HepG2 (cell line): ENCODE results near the gene EML2. TPM values are rescaled to one million over a fixed set of nuclear protein-coding genes. Genes with fewer than 3 reads are reported as not detected.

Experiments used
- EEA1 ChIP-seq: sonication (generic); formaldehyde crosslinking; IDR thresholded peaks from 2 replicates; pipeline ENCODE4 v1.5.1; 2020; ENCODE audit warnings: mild to moderate bottlenecking, missing genetic modification reagents, borderline replicate concordance
- NCOA2 ChIP-seq: sonication (generic); formaldehyde crosslinking; IDR thresholded peaks from 2 replicates; pipeline ENCODE4 v1.8.0; 2022; ENCODE audit warnings: inconsistent platforms
- NFE2L1 ChIP-seq: sonication (generic); formaldehyde crosslinking; IDR thresholded peaks from 2 replicates; pipeline ENCODE4 v1.4.0; 2020; ENCODE audit warnings: missing genetic modification reagents, mild to moderate bottlenecking, borderline replicate concordance
- NR1H2 ChIP-seq: sonication (generic); formaldehyde crosslinking; IDR thresholded peaks from 2 replicates; pipeline ENCODE4 v1.8.1; 2022; ENCODE audit warnings: low read depth, missing genetic modification reagents, borderline replicate concordance
- PCBP2 ChIP-seq: fragments of 200-400 bp; formaldehyde crosslinking; optimal IDR thresholded peaks from 2 replicates; pipeline ENCODE3; 2018; ENCODE audit warnings: low read length, low read depth; ENCODE audit not compliant: poor library complexity, severe bottlenecking
- RNF2 ChIP-seq: fragments of 450-650 bp; conservative IDR thresholded peaks from 2 replicates; pipeline ENCODE4 v1.6.1; 2016; ENCODE audit warnings: low read depth
- STAT5B ChIP-seq: sonication (generic); formaldehyde crosslinking; IDR thresholded peaks from 2 replicates; pipeline ENCODE4 v1.4.0; 2020; ENCODE audit warnings: missing genetic modification reagents
- ZBTB7A ChIP-seq: sonication (generic); formaldehyde crosslinking; IDR thresholded peaks from 2 replicates; pipeline ENCODE4 v1.8.0; 2022; ENCODE audit warnings: mild to moderate bottlenecking, missing genetic modification reagents
- ZKSCAN5 ChIP-seq: sonication (generic); formaldehyde crosslinking; IDR thresholded peaks from 2 replicates; pipeline ENCODE4 v1.5.1; 2020; ENCODE audit warnings: mild to moderate bottlenecking, missing genetic modification reagents
- ZNF136 ChIP-seq: sonication (generic); formaldehyde crosslinking; IDR thresholded peaks from 2 replicates; pipeline ENCODE4 v1.8.1; 2022; ENCODE audit warnings: low read depth, mild to moderate bottlenecking, moderate library complexity, missing genetic modification reagents
- ZNF235 ChIP-seq: sonication (generic); formaldehyde crosslinking; IDR thresholded peaks from 2 replicates; pipeline ENCODE4 v1.8.1; 2023; ENCODE audit warnings: mild to moderate bottlenecking, missing genetic modification reagents, borderline replicate concordance
- ZNF354B ChIP-seq: sonication (generic); formaldehyde crosslinking; IDR thresholded peaks from 2 replicates; pipeline ENCODE4 v1.8.0; 2022; ENCODE audit warnings: mild to moderate bottlenecking, missing genetic modification reagents
- ZNF446 ChIP-seq: sonication (generic); formaldehyde crosslinking; IDR thresholded peaks from 2 replicates; pipeline ENCODE4 v1.5.0; 2020; ENCODE audit warnings: mild to moderate bottlenecking, missing genetic modification reagents
- ZNF772 ChIP-seq: sonication (generic); formaldehyde crosslinking; IDR thresholded peaks from 2 replicates; pipeline ENCODE4 v1.5.0; 2020; ENCODE audit warnings: mild to moderate bottlenecking, missing genetic modification reagents
- ZSCAN25 ChIP-seq: sonication (generic); formaldehyde crosslinking; IDR thresholded peaks from 2 replicates; pipeline ENCODE4 v1.8.0; 2022; ENCODE audit warnings: mild to moderate bottlenecking, missing genetic modification reagents
- polyA plus RNA-seq, 8 experiments: library from polyadenylated mRNA; depleted of rRNA in 3 of 8; stranded (reverse) in 7 of 8; unstranded in 1 of 8; fragments of >200 nt; fragmentation: Illumina TruSeq in 4 of 8; extraction: Trizol in 4 of 8; gene quantifications; 2 replicates each; pipeline versions ENCODE4 v1.2.1 to v1.2.3, GENCODE V29; 2011 to 2016; ENCODE audit warnings: low read depth in 4 of 8, missing spikeins in 1 of 8, mixed read lengths in 1 of 8; ENCODE audit not compliant: insufficient read depth in 1 of 8
- total RNA-seq, 5 experiments: library from RNA; depleted of rRNA; stranded (reverse); fragments of >200 nt; fragmentation: Illumina TruSeq; extraction: Trizol; gene quantifications; 2 replicates each; pipeline ENCODE4 v1.2.3, GENCODE V29; 2016; ENCODE audit warnings: low read depth in 1 of 5
- TF ChIP-seq, protein P1 (sequence below): sonication (generic); formaldehyde crosslinking; IDR thresholded peaks from 2 replicates; pipeline ENCODE4 v1.4.0; 2020; ENCODE audit warnings: missing genetic modification reagents, borderline replicate concordance
- TF ChIP-seq, protein P2 (sequence below): IDR thresholded peaks from 2 replicates; pipeline ENCODE4 v1.6.1; 2016; ENCODE audit warnings: low read depth
- TF ChIP-seq, protein P3 (sequence below), 2 experiments: sonication (generic) in 1 of 2; formaldehyde crosslinking in 1 of 2; IDR thresholded peaks; 2 replicates each; pipeline versions ENCODE4 v1.5.1 to v1.6.1; 2011 to 2020; ENCODE audit warnings: borderline replicate concordance in 1 of 2, low read depth in 1 of 2, low read length in 1 of 2, mild to moderate bottlenecking in 1 of 2, missing genetic modification reagents in 1 of 2, moderate library complexity in 1 of 2
- TF ChIP-seq, protein P4 (sequence below): sonication (generic); formaldehyde crosslinking; IDR thresholded peaks from 2 replicates; pipeline ENCODE4 v1.5.1; 2020; ENCODE audit warnings: mild to moderate bottlenecking, missing genetic modification reagents, moderate library complexity

EML2 gene
- total and polyA plus RNA-seq, 2 of the 13 experiments (the other 11 are each of a cell fraction or from before 2014, with no cell fraction given): 7.3 to 12.9 TPM

DNA sequence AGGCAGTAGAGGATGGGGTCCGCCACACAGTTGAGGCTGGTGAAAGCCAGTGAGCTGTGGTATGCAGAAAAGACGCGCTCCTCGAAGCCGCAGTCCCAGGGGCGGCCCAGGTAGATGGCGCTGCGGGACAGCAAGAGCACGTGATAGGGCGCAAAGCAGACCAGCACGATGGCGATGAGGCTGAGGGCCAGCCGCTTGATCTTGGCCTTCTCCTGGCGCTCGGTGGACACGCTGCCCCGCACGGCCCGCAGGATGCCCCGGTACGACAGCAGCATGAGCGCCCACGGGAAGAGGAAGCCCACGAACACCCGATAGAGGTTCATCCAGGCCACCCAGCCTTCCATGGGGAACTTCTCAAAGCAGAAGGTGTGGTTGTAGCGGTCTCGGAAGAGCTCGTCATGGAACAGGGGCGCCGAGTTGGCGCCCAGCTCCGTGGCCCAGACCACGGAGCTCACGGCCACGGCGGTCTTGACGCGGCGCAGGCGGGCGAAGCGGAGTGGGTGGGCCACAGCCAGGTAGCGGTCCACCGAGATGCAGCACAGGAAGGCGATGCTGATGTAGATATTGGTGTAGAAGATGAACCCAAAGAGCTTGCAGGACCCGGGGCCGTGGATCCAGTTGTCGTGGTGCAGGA lies 48.1 kb downstream of the EML2 start (continued):
- TF ChIP-seq, protein P1, sequence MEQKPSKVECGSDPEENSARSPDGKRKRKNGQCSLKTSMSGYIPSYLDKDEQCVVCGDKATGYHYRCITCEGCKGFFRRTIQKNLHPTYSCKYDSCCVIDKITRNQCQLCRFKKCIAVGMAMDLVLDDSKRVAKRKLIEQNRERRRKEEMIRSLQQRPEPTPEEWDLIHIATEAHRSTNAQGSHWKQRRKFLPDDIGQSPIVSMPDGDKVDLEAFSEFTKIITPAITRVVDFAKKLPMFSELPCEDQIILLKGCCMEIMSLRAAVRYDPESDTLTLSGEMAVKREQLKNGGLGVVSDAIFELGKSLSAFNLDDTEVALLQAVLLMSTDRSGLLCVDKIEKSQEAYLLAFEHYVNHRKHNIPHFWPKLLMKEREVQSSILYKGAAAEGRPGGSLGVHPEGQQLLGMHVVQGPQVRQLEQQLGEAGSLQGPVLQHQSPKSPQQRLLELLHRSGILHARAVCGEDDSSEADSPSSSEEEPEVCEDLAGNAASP (CRISPR knock-in tag): peak; percentile 74; the same call in 1 of the 2 replicates
- TF ChIP-seq ZNF772 (peak; percentile 86), EEA1 (CRISPR knock-in tag) (0 out of 2 replicates have a peak, but pooled peaks have one; percentile 29), ZNF136 (0 out of 2 replicates have a peak, but pooled peaks have one; percentile 79), NR1H2 (CRISPR knock-in tag) (peak; percentile 53; the same call in 1 of the 2 replicates), ZSCAN25 (CRISPR knock-in tag) (peak; percentile 70; the same call in 1 of the 2 replicates), PCBP2 (no peak), ZNF446 (CRISPR knock-in tag) (peak; percentile 88), ZNF235 (CRISPR knock-in tag) (no peak), ZKSCAN5 (peak; percentile 59; the same call in 1 of the 2 replicates), NCOA2 (CRISPR knock-in tag) (peak; percentile 56; the same call in 1 of the 2 replicates), ZNF354B (no peak), ZBTB7A (CRISPR knock-in tag) (0 out of 2 replicates have a peak, but pooled peaks have one; percentile 74), STAT5B (CRISPR knock-in tag) (0 out of 2 replicates have a peak, but pooled peaks have one; percentile 35), RNF2 (peak; percentile 89), NFE2L1 (no peak)
- TF ChIP-seq, protein P2, sequence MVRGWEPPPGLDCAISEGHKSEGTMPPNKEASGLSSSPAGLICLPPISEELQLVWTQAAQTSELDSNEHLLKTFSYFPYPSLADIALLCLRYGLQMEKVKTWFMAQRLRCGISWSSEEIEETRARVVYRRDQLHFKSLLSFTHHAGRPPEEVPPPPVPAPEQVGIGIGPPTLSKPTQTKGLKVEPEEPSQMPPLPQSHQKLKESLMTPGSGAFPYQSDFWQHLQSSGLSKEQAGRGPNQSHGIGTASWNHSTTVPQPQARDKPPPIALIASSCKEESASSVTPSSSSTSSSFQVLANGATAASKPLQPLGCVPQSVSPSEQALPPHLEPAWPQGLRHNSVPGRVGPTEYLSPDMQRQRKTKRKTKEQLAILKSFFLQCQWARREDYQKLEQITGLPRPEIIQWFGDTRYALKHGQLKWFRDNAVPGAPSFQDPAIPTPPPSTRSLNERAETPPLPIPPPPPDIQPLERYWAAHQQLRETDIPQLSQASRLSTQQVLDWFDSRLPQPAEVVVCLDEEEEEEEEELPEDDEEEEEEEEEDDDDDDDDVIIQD: 0 out of 2 replicates have a peak, but pooled peaks have one; percentile 55
- TF ChIP-seq, protein P3, sequence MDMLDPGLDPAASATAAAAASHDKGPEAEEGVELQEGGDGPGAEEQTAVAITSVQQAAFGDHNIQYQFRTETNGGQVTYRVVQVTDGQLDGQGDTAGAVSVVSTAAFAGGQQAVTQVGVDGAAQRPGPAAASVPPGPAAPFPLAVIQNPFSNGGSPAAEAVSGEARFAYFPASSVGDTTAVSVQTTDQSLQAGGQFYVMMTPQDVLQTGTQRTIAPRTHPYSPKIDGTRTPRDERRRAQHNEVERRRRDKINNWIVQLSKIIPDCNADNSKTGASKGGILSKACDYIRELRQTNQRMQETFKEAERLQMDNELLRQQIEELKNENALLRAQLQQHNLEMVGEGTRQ (IDR thresholded peaks at IDR 0.05; ENCODE audit: low read depth, low read length): peak; percentile 68
- TF ChIP-seq, protein P3 (CRISPR knock-in tag; IDR thresholded peaks at IDR 0.05; ENCODE audit: borderline replicate concordance): peak; percentile 71; the same call in 1 of the 2 replicates
- TF ChIP-seq, protein P4, sequence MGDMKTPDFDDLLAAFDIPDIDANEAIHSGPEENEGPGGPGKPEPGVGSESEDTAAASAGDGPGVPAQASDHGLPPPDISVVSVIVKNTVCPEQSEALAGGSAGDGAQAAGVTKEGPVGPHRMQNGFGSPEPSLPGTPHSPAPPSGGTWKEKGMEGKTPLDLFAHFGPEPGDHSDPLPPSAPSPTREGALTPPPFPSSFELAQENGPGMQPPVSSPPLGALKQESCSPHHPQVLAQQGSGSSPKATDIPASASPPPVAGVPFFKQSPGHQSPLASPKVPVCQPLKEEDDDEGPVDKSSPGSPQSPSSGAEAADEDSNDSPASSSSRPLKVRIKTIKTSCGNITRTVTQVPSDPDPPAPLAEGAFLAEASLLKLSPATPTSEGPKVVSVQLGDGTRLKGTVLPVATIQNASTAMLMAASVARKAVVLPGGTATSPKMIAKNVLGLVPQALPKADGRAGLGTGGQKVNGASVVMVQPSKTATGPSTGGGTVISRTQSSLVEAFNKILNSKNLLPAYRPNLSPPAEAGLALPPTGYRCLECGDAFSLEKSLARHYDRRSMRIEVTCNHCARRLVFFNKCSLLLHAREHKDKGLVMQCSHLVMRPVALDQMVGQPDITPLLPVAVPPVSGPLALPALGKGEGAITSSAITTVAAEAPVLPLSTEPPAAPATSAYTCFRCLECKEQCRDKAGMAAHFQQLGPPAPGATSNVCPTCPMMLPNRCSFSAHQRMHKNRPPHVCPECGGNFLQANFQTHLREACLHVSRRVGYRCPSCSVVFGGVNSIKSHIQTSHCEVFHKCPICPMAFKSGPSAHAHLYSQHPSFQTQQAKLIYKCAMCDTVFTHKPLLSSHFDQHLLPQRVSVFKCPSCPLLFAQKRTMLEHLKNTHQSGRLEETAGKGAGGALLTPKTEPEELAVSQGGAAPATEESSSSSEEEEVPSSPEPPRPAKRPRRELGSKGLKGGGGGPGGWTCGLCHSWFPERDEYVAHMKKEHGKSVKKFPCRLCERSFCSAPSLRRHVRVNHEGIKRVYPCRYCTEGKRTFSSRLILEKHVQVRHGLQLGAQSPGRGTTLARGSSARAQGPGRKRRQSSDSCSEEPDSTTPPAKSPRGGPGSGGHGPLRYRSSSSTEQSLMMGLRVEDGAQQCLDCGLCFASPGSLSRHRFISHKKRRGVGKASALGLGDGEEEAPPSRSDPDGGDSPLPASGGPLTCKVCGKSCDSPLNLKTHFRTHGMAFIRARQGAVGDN (CRISPR knock-in tag): peak; percentile 98
